Heart left ventricle (tissue), 16 donors: ENCODE results near the gene LIMS2. TPM values are rescaled to one million over a fixed set of nuclear protein-coding genes. Genes with fewer than 3 reads are reported as not detected.

Experiments used
- ATAC-seq, 4 donors: fragments of 200-7000 bp; cut with Tn5 transposase; one replicate each; pipeline ENCODE4 v1.9.1; 2020 to 2022; ENCODE audit warnings: moderate library complexity in 4 of 4, mild to moderate bottlenecking in 3 of 4, moderate number of reproducible peaks in 1 of 4
- DNase-seq, 5 donors: peaks; one replicate each; pipeline ENCODE4 v3.0.0-alpha.2; 2020
- H3K27ac ChIP-seq, 12 donors: fragments of 200-600 bp; sonication (generic) in 4 of 12; one replicate each; pipeline versions ENCODE4 v1.5.0 to v1.8.0; 2016 to 2022; ENCODE audit warnings: mild to moderate bottlenecking in 2 of 12
- H3K27me3 ChIP-seq, 9 donors: fragments of 200-600 bp; sonication (generic) in 2 of 9; one replicate each; pipeline versions ENCODE4 v1.5.1 to v1.8.0; 2016 to 2022; ENCODE audit warnings: mild to moderate bottlenecking in 3 of 9
- H3K36me3 ChIP-seq, 9 donors: fragments of 200-600 bp; sonication (generic) in 2 of 9; one replicate each; pipeline versions ENCODE4 v1.5.0 to v1.8.0; 2018 to 2022; ENCODE audit warnings: mild to moderate bottlenecking in 2 of 9
- H3K4me1 ChIP-seq, 12 donors: fragments of 200-600 bp; sonication (generic) in 4 of 12; one replicate each; pipeline versions ENCODE4 v1.5.0 to v1.8.0; 2016 to 2022; ENCODE audit warnings: mild to moderate bottlenecking in 3 of 12
- H3K4me3 ChIP-seq, 12 donors: fragments of 200-600 bp; sonication (generic) in 4 of 12; one replicate each; pipeline versions ENCODE4 v1.5.0 to v1.8.0; 2017 to 2022; ENCODE audit warnings: mild to moderate bottlenecking in 9 of 12, moderate library complexity in 4 of 12
- H3K9me3 ChIP-seq, 12 donors: fragments of 200-600 bp; sonication (generic) in 4 of 12; one replicate each; pipeline versions ENCODE4 v1.5.0 to v1.8.0; 2016 to 2022; ENCODE audit warnings: mild to moderate bottlenecking in 1 of 12
- CTCF ChIP-seq, 12 donors: fragments of 200-600 bp; sonication (generic) in 4 of 12; IDR thresholded peaks; one replicate each; pipeline versions ENCODE4 v1.5.0 to v1.8.0; 2018 to 2022; ENCODE audit warnings: antibody characterized with exemption in 12 of 12, mild to moderate bottlenecking in 5 of 12
- POLR2A ChIP-seq, 2 donors: fragments of 450-650 bp; IDR thresholded peaks; one replicate each; pipeline ENCODE4 v1.6.1; 2017; ENCODE audit warnings: antibody characterized with exemption in 2 of 2, mild to moderate bottlenecking in 2 of 2, moderate library complexity in 2 of 2
- WGBS, 4 donors: extraction: QIAGEN DNeasy Blood & Tissue Kit in 2 of 4; methylation state at CpG; one replicate each; pipeline versions ENCODE4 v1.1.5 to v1.1.7; 2013 to 2018; 5-methylcytosine and 5-hydroxymethylcytosine counted together
- intact Hi-C, 10 donors: fragments of 100-400 bp; cut with DNase I; formaldehyde crosslinking; loops; one replicate each; pipeline versions ENCODE4 v1.11.1 to v1.14.2; 2022
- polyA plus RNA-seq, 2 donors: library from polyadenylated mRNA; stranded (reverse); fragments of 200-250 nt; gene quantifications; one replicate each; pipeline ENCODE4 v1.2.3, GENCODE V29; 2013
- total RNA-seq, 9 donors: library from RNA; depleted of rRNA in 2 of 9; stranded (reverse); fragments of >200 nt in 2 of 9; fragmentation: NEBNext Ultra II Directional in 3 of 9; extraction: Animal tissue kit (Norgen Biotek cat#: 25700) in 3 of 9; gene quantifications; one replicate each; pipeline versions ENCODE4 v1.1.0 to v1.2.4, GENCODE V29; 2016 to 2023
- donor health status: ischemic (EF 13 %, LVEDD 7.1; RV severe dilation, severe dysfunction).
- donor health status: healthy with polysubstance abuse.
- donor health status: DM: no; HTN: yes; CAD: no.
- donor health status: DM: no; HTN: no; CAD: no.
- donor health status: ischemic (EF 25% LVEDD 6.9; RV normal size, moderate dysfunction).
- donor health status: ischemic (EF 25% LVEDD 5.7; RV mildly dilated, moderate dysfunction).
- donor health status: healthy.
- donor health status: DM: yes; HTN: yes; CAD: no.
- donor health status: ischemic (EF 35%, LVEDD 5.7; RV mildly dilated, moderate dysfunction).
- donor health status: nonischemic (EF 11% LVEDD 7.7; RV severe dilation, severe dysfunction).
- donor health status: DM: yes; HTN: yes; CAD: no.
- donor health status: PGD.
- donor health status: ischemic (EF 29% LVEDD 5.4; RV normal size, mild dysfunction).
- donor health status: nonischemic (EF 23%, LVEDD 6.1; RV moderate dilation, normal function).

Gene LIMS2
- total and polyA plus RNA-seq, 11 donors = 97.1 to 293 (median 158) TPM

GRCh38 chr2:127701651-127702394 lies 26.5 kb upstream of the LIMS2 start:
- ATAC-seq = peak; percentile 32 to 74 (median 72)

GRCh38 chr2:127701193-127701650 lies 25.9 kb upstream of the LIMS2 start, which contains the start of gene SFT2D3:
SFT2D3 (plus strand) TSS chr2:127701497; CDS start chr2:127701529, 32 bp downstream.
- DNase-seq = peak; percentile 93 to 95 (median 95)
- Histone ChIP-seq H3K9me3 (no peaks in the 10 kb centered on the region), H3K27me3 (no peaks in the 10 kb centered on the region), H3K36me3 (peaks cover 0 to 26% (median 9%) of the 10 kb centered on the region in 9 donors), H3K4me3 (peak within 1 kb of the TSS; percentile 39 to 88 (median 69)), H3K27ac (peak within 1 kb of the TSS; percentile 90 to 99 (median 96)), H3K4me1 (peaks cover 0 to 45% (median 38%) of the 10 kb centered on the region in 12 donors)
- TF ChIP-seq CTCF (IDR thresholded peaks at IDR 0.05) = no peak
- peak in 1 of 2 donors; percentile 90 for TF ChIP-seq POLR2A (IDR thresholded peaks at IDR 0.05)
- intact Hi-C loops = loop anchor here in 9 of 10 donors (5.0 to 10.0 kb wide), 7 partner anchors 49 to 186 kb away; partner anchors contain the start of genes IWS1 (in 4 of the 9), POLR2D (in 4 of the 9) and WDR33 (in 3 of the 9)
- 0% methylated on average over 38 to 44 of the region's 44 CpGs for WGBS, 4 donors
- peak; percentile 88 to 94 (median 88) for ATAC-seq

More at GRCh38 chr2:127701651-127702394, 26.5 kb upstream of the LIMS2 start:
- peaks cover 0 to 45% (median 38%) of the 10 kb centered on the region in 12 donors for H3K4me1 ChIP-seq
- H3K36me3 ChIP-seq = peaks cover 0 to 31% (median 15%) of the 10 kb centered on the region in 9 donors
- TF ChIP-seq CTCF (IDR thresholded peaks at IDR 0.05) (peak in 8 of 12 donors; percentile 11 to 47 (median 27)), POLR2A (IDR thresholded peaks at IDR 0.05) (no peak)
- no peaks in the 10 kb centered on the region for H3K27me3 ChIP-seq
- DNase-seq = peak; percentile 74 to 90 (median 86)
- intact Hi-C loops = loop anchor here in 9 of 10 donors (2.0 to 10.0 kb wide), 8 partner anchors 50 to 187 kb away; partner anchors contain the start of genes IWS1 (in 4 of the 9), POLR2D (in 4 of the 9) and WDR33 (in 3 of the 9)
- peak overlapping the region; percentile 90 to 99 (median 96) for H3K27ac ChIP-seq
- H3K4me3 ChIP-seq = peak overlapping the region; percentile 39 to 88 (median 69)
- WGBS, 4 donors = 0 to 1% (median 0%) methylated on average over 67 to 108 of the region's 108 CpGs
- H3K9me3 ChIP-seq = no peaks in the 10 kb centered on the region

DNA sequence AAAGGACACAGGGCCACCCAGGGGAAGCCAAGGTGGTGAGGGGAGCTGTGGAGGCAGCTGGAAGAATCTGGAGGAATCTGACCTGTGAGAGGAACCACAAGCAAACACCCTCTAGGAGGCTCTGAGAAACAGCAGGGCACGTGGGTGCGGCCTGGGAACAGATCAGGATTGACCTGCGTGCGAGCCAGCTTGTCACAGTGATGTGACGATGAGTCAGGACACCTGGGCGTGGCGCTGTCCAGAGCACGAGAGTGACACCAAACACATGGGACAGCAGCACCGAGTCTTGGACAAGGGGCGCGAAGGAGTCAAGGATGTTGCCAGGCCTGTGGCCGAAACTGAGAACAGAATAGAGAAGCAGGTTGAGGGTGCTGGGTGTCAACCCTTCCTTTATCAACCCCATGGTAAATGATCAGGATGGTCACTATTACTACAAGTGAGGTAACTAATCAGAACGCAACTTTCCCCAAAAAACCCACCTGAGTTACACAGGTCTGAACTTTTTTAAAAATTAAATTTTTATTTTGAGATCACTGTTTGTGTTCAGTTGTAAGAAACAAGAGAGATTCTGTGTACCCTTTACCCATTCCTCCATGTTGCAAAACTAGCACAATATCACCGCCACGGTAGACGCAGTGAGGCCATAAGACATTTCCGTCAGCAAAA lies 25.3 kb upstream of the LIMS2 start:
- Histone ChIP-seq H3K27me3 (no peaks in the 10 kb centered on the region), H3K4me1 (peaks cover 0 to 49% (median 38%) of the 10 kb centered on the region in 12 donors), H3K36me3 (peaks cover 0 to 20% (median 4%) of the 10 kb centered on the region in 9 donors), H3K27ac (peak overlapping the region; percentile 90 to 99 (median 96)), H3K9me3 (no peaks in the 10 kb centered on the region), H3K4me3 (peak overlapping the region; percentile 39 to 88 (median 69))
- peak; percentile 9 to 38 (median 30) for ATAC-seq
- TF ChIP-seq POLR2A (IDR thresholded peaks at IDR 0.05) (no peak), CTCF (IDR thresholded peaks at IDR 0.05) (no peak)
- intact Hi-C loops = loop anchor here in 9 of 10 donors (5.0 to 10.0 kb wide), 7 partner anchors 48 to 186 kb away; partner anchors contain the start of genes IWS1 (in 4 of the 9), POLR2D (in 4 of the 9) and WDR33 (in 3 of the 9)
- WGBS, 4 donors = 47 to 57% (median 50%) methylated on average over 17 of the region's 17 CpGs
- DNase-seq = peak; percentile 43 to 82 (median 68)
